NCI-H526 treated with DMSO at 0.1 percent for 48 hours (cell line): ENCODE data around the gene RAB27A.
"Not testable (repeated sequence)": the region's sequence is repeated elsewhere in the genome, so short reads cannot be mapped to it uniquely, and the experiment has no call there.

ENCODE experiments used
- DNase-seq: peaks from one replicate; lab custom pipeline; 2025; lab: John Stamatoyannopoulos, UW

The RAB27A gene

GRCh38 chr15:55250392-55250791, 39.2 kb downstream of the RAB27A start:
- DNase-seq: no peak

- not testable (repeated sequence) for DNase-seq
Observed at GRCh38 chr15:55249885-55250284, 39.7 kb downstream of the RAB27A start.

GRCh38 chr15:55248895-55249294, 40.7 kb downstream of the RAB27A start:
- DNase-seq: peak; percentile 83

GRCh38 chr15:55247766-55248427, 41.7 kb downstream of the RAB27A start:
- peak; percentile 41 for DNase-seq

GRCh38 chr15:55247311-55247710, 42.3 kb downstream of the RAB27A start:
- no peak for DNase-seq

GRCh38 chr15:55246567-55246966, 43.0 kb downstream of the RAB27A start:
- no peak for DNase-seq

GRCh38 chr15:55245059-55245458, 44.6 kb downstream of the RAB27A start:
- DNase-seq: no peak

GRCh38 chr15:55241891-55242290, 47.7 kb downstream of the RAB27A start:
- no peak for DNase-seq

- DNase-seq: no peak
Observed at GRCh38 chr15:55241186-55241585, 48.4 kb downstream of the RAB27A start.

- DNase-seq: no peak
Observed at GRCh38 chr15:55240125-55240760, 49.4 kb downstream of the RAB27A start.

GRCh38 chr15:55239440-55240124, 50.0 kb downstream of the RAB27A start:
- DNase-seq: no peak

GRCh38 chr15:55238877-55239276, 50.7 kb downstream of the RAB27A start:
- DNase-seq: no peak

GRCh38 chr15:55237219-55238130, 52.1 kb downstream of the RAB27A start:
- no peak for DNase-seq

- no peak for DNase-seq
Observed at GRCh38 chr15:55235546-55236036, 54.0 kb downstream of the RAB27A start.

- no peak for DNase-seq
Observed at GRCh38 chr15:55234800-55235104, 54.9 kb downstream of the RAB27A start.

- no peak for DNase-seq
Observed at GRCh38 chr15:55234104-55234799, 55.4 kb downstream of the RAB27A start.

GRCh38 chr15:55231455-55231854, 58.2 kb downstream of the RAB27A start:
- DNase-seq: no peak

GRCh38 chr15:55230953-55231352, 58.7 kb downstream of the RAB27A start:
- no peak for DNase-seq

GRCh38 chr15:55230051-55230670, 59.5 kb downstream of the RAB27A start:
- no peak for DNase-seq

- DNase-seq: no peak
Observed at GRCh38 chr15:55226127-55226526, 63.5 kb downstream of the RAB27A start.

- no peak for DNase-seq
Observed at GRCh38 chr15:55224892-55225291, 64.7 kb downstream of the RAB27A start.
